SK-N-SH (cell line): Measurements from ENCODE around the gene GRM8.

Source experiments
- GATA2 ChIP-seq: sonication (generic); formaldehyde crosslinking; IDR thresholded peaks from 2 replicates; pipeline ENCODE4 v1.5.0; 2020; ENCODE audit warnings: mild to moderate bottlenecking, missing genetic modification reagents
- POLR2AphosphoS5 ChIP-seq: IDR thresholded peaks from 2 replicates; pipeline ENCODE4 v1.6.1; 2012; ENCODE audit warnings: low read depth, low read length
- TF ChIP-seq, protein P1 (sequence below): IDR thresholded peaks from 2 replicates; pipeline ENCODE4; 2012
- TF ChIP-seq, protein P2 (sequence below): fragments of 200-600 bp; sonication (generic); IDR thresholded peaks from 2 replicates; pipeline ENCODE4 v1.6.1; 2017; ENCODE audit warnings: antibody characterized with exemption, mild to moderate bottlenecking, moderate library complexity
- TF ChIP-seq, protein P3 (sequence below): IDR thresholded peaks from 2 replicates; pipeline ENCODE4 v1.4.0; 2012; ENCODE audit warnings: low read depth
- TF ChIP-seq, protein P4 (sequence below): IDR thresholded peaks from 2 replicates; pipeline ENCODE4 v1.6.1; 2012; ENCODE audit warnings: mild to moderate bottlenecking, low read depth, low read length, moderate library complexity

DNA sequence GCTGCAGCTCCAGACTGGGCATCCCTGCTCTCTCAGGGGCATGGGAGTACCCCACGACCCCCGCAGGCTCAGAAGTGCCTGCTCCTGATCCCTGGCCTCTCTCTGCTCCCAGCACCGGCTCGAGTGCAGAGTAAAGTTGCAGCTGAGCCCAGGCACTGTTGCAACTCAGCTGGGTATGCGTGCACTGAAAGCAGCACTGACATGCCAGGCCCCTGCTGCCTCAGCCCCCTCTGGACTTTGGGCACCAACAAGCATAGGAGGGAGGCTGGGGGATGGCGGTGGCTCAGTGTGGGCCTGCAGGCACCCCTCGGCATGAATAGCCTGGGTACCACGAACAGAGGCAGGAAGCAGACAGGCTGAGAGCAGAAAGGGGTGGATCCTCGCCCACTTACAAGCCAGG lies 295.3 kb downstream of the GRM8 start:
- TF ChIP-seq POLR2AphosphoS5 (no peak), GATA2 (no peak)
- TF ChIP-seq, protein P1, sequence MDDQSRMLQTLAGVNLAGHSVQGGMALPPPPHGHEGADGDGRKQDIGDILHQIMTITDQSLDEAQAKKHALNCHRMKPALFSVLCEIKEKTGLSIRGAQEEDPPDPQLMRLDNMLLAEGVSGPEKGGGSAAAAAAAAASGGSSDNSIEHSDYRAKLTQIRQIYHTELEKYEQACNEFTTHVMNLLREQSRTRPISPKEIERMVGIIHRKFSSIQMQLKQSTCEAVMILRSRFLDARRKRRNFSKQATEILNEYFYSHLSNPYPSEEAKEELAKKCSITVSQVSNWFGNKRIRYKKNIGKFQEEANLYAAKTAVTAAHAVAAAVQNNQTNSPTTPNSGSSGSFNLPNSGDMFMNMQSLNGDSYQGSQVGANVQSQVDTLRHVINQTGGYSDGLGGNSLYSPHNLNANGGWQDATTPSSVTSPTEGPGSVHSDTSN, result no peak
- TF ChIP-seq, protein P2, sequence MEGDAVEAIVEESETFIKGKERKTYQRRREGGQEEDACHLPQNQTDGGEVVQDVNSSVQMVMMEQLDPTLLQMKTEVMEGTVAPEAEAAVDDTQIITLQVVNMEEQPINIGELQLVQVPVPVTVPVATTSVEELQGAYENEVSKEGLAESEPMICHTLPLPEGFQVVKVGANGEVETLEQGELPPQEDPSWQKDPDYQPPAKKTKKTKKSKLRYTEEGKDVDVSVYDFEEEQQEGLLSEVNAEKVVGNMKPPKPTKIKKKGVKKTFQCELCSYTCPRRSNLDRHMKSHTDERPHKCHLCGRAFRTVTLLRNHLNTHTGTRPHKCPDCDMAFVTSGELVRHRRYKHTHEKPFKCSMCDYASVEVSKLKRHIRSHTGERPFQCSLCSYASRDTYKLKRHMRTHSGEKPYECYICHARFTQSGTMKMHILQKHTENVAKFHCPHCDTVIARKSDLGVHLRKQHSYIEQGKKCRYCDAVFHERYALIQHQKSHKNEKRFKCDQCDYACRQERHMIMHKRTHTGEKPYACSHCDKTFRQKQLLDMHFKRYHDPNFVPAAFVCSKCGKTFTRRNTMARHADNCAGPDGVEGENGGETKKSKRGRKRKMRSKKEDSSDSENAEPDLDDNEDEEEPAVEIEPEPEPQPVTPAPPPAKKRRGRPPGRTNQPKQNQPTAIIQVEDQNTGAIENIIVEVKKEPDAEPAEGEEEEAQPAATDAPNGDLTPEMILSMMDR, result no peak
- TF ChIP-seq, protein P3, sequence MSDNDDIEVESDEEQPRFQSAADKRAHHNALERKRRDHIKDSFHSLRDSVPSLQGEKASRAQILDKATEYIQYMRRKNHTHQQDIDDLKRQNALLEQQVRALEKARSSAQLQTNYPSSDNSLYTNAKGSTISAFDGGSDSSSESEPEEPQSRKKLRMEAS, result no peak
- TF ChIP-seq, protein P4, sequence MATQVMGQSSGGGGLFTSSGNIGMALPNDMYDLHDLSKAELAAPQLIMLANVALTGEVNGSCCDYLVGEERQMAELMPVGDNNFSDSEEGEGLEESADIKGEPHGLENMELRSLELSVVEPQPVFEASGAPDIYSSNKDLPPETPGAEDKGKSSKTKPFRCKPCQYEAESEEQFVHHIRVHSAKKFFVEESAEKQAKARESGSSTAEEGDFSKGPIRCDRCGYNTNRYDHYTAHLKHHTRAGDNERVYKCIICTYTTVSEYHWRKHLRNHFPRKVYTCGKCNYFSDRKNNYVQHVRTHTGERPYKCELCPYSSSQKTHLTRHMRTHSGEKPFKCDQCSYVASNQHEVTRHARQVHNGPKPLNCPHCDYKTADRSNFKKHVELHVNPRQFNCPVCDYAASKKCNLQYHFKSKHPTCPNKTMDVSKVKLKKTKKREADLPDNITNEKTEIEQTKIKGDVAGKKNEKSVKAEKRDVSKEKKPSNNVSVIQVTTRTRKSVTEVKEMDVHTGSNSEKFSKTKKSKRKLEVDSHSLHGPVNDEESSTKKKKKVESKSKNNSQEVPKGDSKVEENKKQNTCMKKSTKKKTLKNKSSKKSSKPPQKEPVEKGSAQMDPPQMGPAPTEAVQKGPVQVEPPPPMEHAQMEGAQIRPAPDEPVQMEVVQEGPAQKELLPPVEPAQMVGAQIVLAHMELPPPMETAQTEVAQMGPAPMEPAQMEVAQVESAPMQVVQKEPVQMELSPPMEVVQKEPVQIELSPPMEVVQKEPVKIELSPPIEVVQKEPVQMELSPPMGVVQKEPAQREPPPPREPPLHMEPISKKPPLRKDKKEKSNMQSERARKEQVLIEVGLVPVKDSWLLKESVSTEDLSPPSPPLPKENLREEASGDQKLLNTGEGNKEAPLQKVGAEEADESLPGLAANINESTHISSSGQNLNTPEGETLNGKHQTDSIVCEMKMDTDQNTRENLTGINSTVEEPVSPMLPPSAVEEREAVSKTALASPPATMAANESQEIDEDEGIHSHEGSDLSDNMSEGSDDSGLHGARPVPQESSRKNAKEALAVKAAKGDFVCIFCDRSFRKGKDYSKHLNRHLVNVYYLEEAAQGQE, result no peak
